CD14-positive monocyte (primary cell): ENCODE results near the gene ZNF79. TPM values are rescaled to one million over a fixed set of nuclear protein-coding genes. Genes with fewer than 3 reads are reported as not detected.

Source experiments
- DNase-seq, 3 donors: peaks; one replicate each; pipeline ENCODE4 v3.0.0-alpha.2; 2011 to 2022
- H2AFZ ChIP-seq: 2 replicates; pipeline ENCODE4 v1.6.0; 2012; ENCODE audit warnings: mild to moderate bottlenecking, low read depth, low read length, inconsistent platforms; ENCODE audit not compliant: insufficient read depth, poor library complexity, severe bottlenecking
- H3K27ac ChIP-seq, 2 donors: 1 replicate in 1 of 2; 2 replicates in 1 of 2; pipeline ENCODE4 v1.5.1; 2012 to 2013; ENCODE audit warnings: low read length in 2 of 2, control low read depth in 1 of 2, inconsistent platforms in 1 of 2, low read depth in 1 of 2, mild to moderate bottlenecking in 1 of 2
- H3K27me3 ChIP-seq, 2 donors: one replicate each; pipeline versions ENCODE4 v1.6.0 to v1.6.1; 2011 to 2013; ENCODE audit warnings: low read length in 2 of 2; ENCODE audit not compliant: control insufficient read depth in 2 of 2, insufficient read depth in 2 of 2
- H3K36me3 ChIP-seq, 2 donors: replicated peaks in 1 of 2; 1 replicate in 1 of 2; 2 replicates in 1 of 2; pipeline versions ENCODE4 v1.5.1 to v1.6.1; 2012 to 2013; ENCODE audit warnings: low read length in 2 of 2, control low read depth in 1 of 2, inconsistent platforms in 1 of 2, mild to moderate bottlenecking in 1 of 2; ENCODE audit not compliant: insufficient read depth in 2 of 2, control insufficient read depth in 1 of 2
- H3K4me1 ChIP-seq, 2 donors: 1 replicate in 1 of 2; 2 replicates in 1 of 2; pipeline versions ENCODE4 v1.5.1 to v1.6.1; 2012 to 2013; ENCODE audit warnings: low read length in 2 of 2, control low read depth in 1 of 2, inconsistent platforms in 1 of 2, mild to moderate bottlenecking in 1 of 2, moderate library complexity in 1 of 2; ENCODE audit not compliant: insufficient read depth in 2 of 2, control insufficient read depth in 1 of 2
- H3K4me2 ChIP-seq: replicated peaks from 2 replicates; pipeline ENCODE3; 2012; ENCODE audit warnings: low read length, moderate library complexity, mild to moderate bottlenecking; ENCODE audit not compliant: poor library complexity, severe bottlenecking; ENCODE audit errors: extremely low read depth
- H3K4me3 ChIP-seq, 3 experiments: fragments of 200-600 bp in 1 of 3; sonication (generic) in 1 of 3; replicated peaks in 1 of 3; 1 replicate in 2 of 3; 2 replicates in 1 of 3; pipeline ENCODE4 v1.5.1; 2011 to 2013; ENCODE audit warnings: low read length in 3 of 3, mild to moderate bottlenecking in 3 of 3, control low read depth in 2 of 3, low read depth in 2 of 3, inconsistent platforms in 1 of 3, moderate library complexity in 1 of 3
- H3K79me2 ChIP-seq: 2 replicates; pipeline ENCODE4 v1.6.0; 2012; ENCODE audit warnings: mild to moderate bottlenecking, control low read depth, inconsistent platforms, low read length, moderate library complexity; ENCODE audit not compliant: insufficient read depth
- H3K9ac ChIP-seq: 2 replicates; pipeline ENCODE4 v1.6.0; 2017; ENCODE audit warnings: low read length, mild to moderate bottlenecking; ENCODE audit not compliant: insufficient read depth, poor library complexity, severe bottlenecking
- H3K9me3 ChIP-seq, 2 donors: replicated peaks in 1 of 2; 1 replicate in 1 of 2; 2 replicates in 1 of 2; pipeline versions ENCODE4 v1.5.1 to v1.6.1; 2012 to 2013; ENCODE audit warnings: low read length in 2 of 2, control low read depth in 1 of 2; ENCODE audit not compliant: control insufficient read depth in 1 of 2, insufficient read depth in 1 of 2
- H4K20me1 ChIP-seq: 2 replicates; pipeline ENCODE4 v1.6.0; 2012; ENCODE audit warnings: mild to moderate bottlenecking, low read length, control low read depth, moderate library complexity; ENCODE audit not compliant: insufficient read depth
- H3K27ac Mint-ChIP-seq, 7 donors: one replicate each; pipeline ENCODE4 v1.8.0; 2020; ENCODE audit warnings: mild to moderate bottlenecking in 7 of 7, mixed read lengths in 7 of 7, moderate library complexity in 6 of 7, inconsistent platforms in 2 of 7
- H3K27me3 Mint-ChIP-seq, 3 donors: one replicate each; pipeline ENCODE4 v1.8.0; 2021 to 2022; ENCODE audit warnings: low read depth in 3 of 3, mild to moderate bottlenecking in 3 of 3, mixed read lengths in 3 of 3, moderate library complexity in 3 of 3, inconsistent platforms in 1 of 3
- H3K36me3 Mint-ChIP-seq, 2 donors: one replicate each; pipeline ENCODE4 v1.8.0; 2020; ENCODE audit warnings: mixed read lengths in 2 of 2, inconsistent platforms in 1 of 2, mild to moderate bottlenecking in 1 of 2
- H3K4me1 Mint-ChIP-seq: one replicate; pipeline ENCODE4 v1.8.0; 2020; ENCODE audit warnings: mild to moderate bottlenecking, mixed read lengths
- H3K4me3 Mint-ChIP-seq, 2 donors: one replicate each; pipeline ENCODE4 v1.8.0; 2020; ENCODE audit warnings: mild to moderate bottlenecking in 2 of 2, mixed read lengths in 2 of 2, moderate library complexity in 1 of 2
- H3K9me3 Mint-ChIP-seq, 7 donors: one replicate each; pipeline ENCODE4 v1.8.0; 2020 to 2022; ENCODE audit warnings: mixed read lengths in 7 of 7, mild to moderate bottlenecking in 6 of 7, moderate library complexity in 6 of 7, inconsistent platforms in 2 of 7
- CTCF ChIP-seq: fragments of 200-600 bp; IDR thresholded peaks from one replicate; pipeline ENCODE4 v1.8.0; 2022; ENCODE audit warnings: antibody characterized with exemption, mild to moderate bottlenecking
- WGBS: methylation state at CpG from one replicate; pipeline ENCODE4 v1.1.5; 2013; ENCODE audit warnings: missing lambda C conversion rate; ENCODE audit not compliant: insufficient coverage; 5-methylcytosine and 5-hydroxymethylcytosine counted together
- intact Hi-C, 2 donors: fragments of 100-400 bp; cut with micrococcal nuclease; formaldehyde crosslinking; loops; one replicate each; pipeline versions ENCODE4 v1.15.0 to v1.15.1; 2023
- polyA plus RNA-seq, 3 donors: library from polyadenylated mRNA; depleted of rRNA in 1 of 3; unstranded in 2 of 3; stranded (reverse) in 1 of 3; fragments of 300-500 nt in 2 of 3; fragments of >200 nt in 1 of 3; fragmentation: Illumina TruSeq in 2 of 3; gene quantifications; 1 replicate in 2 of 3; 2 replicates in 1 of 3; pipeline ENCODE4 v1.2.3, GENCODE V29; 2012 to 2021

The ZNF79 gene
- polyA plus RNA-seq, 3 donors = 1.4 to 3.3 (median 2.0) TPM

GRCh38 chr9:127388856-127389238 lies 35.3 kb upstream of the ZNF79 start:
- Mint-ChIP-seq H3K27me3 (peaks cover 7 to 12% (median 11%) of the 10 kb centered on the region in 3 donors), H3K4me1 (peaks cover 24% of the 10 kb centered on the region), H3K36me3 (no peaks in the 10 kb centered on the region), H3K9me3 (no peaks in the 10 kb centered on the region), H3K4me3 (no peak overlapping the region), H3K27ac (peak overlapping the region in 2 of 7 donors; percentile 64)
- peaks cover 14 to 19% of the 10 kb centered on the region in 2 donors for H3K4me1 ChIP-seq
- H4K20me1 ChIP-seq = no peaks in the 10 kb centered on the region
- no peaks in the 10 kb centered on the region for H3K9me3 ChIP-seq
- H3K27me3 ChIP-seq = no peaks in the 10 kb centered on the region
- DNase-seq = no peak
- H2AFZ ChIP-seq = no peak overlapping the region
- no peak overlapping the region for H3K27ac ChIP-seq
- peak overlapping the region; percentile 3 for H3K4me2 ChIP-seq
- no peaks in the 10 kb centered on the region for H3K36me3 ChIP-seq
- intact Hi-C loops = no loop called here
- H3K9ac ChIP-seq = no peak overlapping the region
- WGBS = 62% methylated on average over 3 of the region's 6 CpGs
- TF ChIP-seq CTCF = no peak
- H3K4me3 ChIP-seq = no peak overlapping the region
- H3K79me2 ChIP-seq = no peaks in the 10 kb centered on the region

- H3K27ac Mint-ChIP-seq = no peak overlapping the region
- WGBS = 27% methylated on average over 1 of the region's 4 CpGs
- Histone ChIP-seq H3K9me3 (no peaks in the 10 kb centered on the region), H3K4me2 (no peak overlapping the region), H3K4me1 (peaks cover 14 to 19% of the 10 kb centered on the region in 2 donors), H3K27me3 (no peaks in the 10 kb centered on the region), H2AFZ (no peak overlapping the region), H3K36me3 (no peaks in the 10 kb centered on the region), H3K9ac (no peak overlapping the region), H3K79me2 (no peaks in the 10 kb centered on the region), H3K27ac (no peak overlapping the region), H4K20me1 (no peaks in the 10 kb centered on the region), H3K4me3 (no peak overlapping the region)
- TF ChIP-seq CTCF = no peak
- peaks cover 7 to 16% (median 13%) of the 10 kb centered on the region in 3 donors for H3K27me3 Mint-ChIP-seq
- no peak for DNase-seq
- intact Hi-C loops = no loop called here
- H3K9me3 Mint-ChIP-seq = no peaks in the 10 kb centered on the region
- no peaks in the 10 kb centered on the region for H3K36me3 Mint-ChIP-seq
- no peak overlapping the region for H3K4me3 Mint-ChIP-seq
- peaks cover 24% of the 10 kb centered on the region for H3K4me1 Mint-ChIP-seq
Measured at GRCh38 chr9:127389381-127390247, 34.6 kb upstream of the ZNF79 start.
